Neutrophil (primary cell): ENCODE results near the gene SEPHS1.
"Not testable (repeated sequence)": the region's sequence is repeated elsewhere in the genome, so short reads cannot be mapped to it uniquely, and the experiment has no call there.

ENCODE experiments used
- H3K27ac ChIP-seq: fragments of 200-600 bp; sonication (generic); 2 replicates; pipeline ENCODE4 v1.5.1; 2016; ENCODE audit warnings: mild to moderate bottlenecking, moderate library complexity
- H3K27me3 ChIP-seq: fragments of 200-600 bp; sonication (generic); 2 replicates; pipeline ENCODE4 v1.6.0; 2016; ENCODE audit warnings: mild to moderate bottlenecking
- H3K36me3 ChIP-seq: fragments of 200-600 bp; sonication (generic); 2 replicates; pipeline ENCODE4 v1.5.1; 2017
- H3K4me1 ChIP-seq, 2 experiments: fragments of 200-600 bp in 1 of 2; sonication (generic) in 1 of 2; 1 replicate in 1 of 2; 2 replicates in 1 of 2; pipeline versions ENCODE4 v1.5.1 to v1.6.1; 2013 to 2016; ENCODE audit warnings: low read depth in 1 of 2, low read length in 1 of 2, mild to moderate bottlenecking in 1 of 2, moderate library complexity in 1 of 2; ENCODE audit not compliant: control insufficient read depth in 1 of 2, insufficient read depth in 1 of 2
- H3K4me3 ChIP-seq, 2 experiments: fragments of 200-600 bp in 1 of 2; sonication (generic) in 1 of 2; 1 replicate in 1 of 2; 2 replicates in 1 of 2; pipeline ENCODE4 v1.5.1; 2013 to 2016; ENCODE audit warnings: low read depth in 1 of 2, low read length in 1 of 2, mild to moderate bottlenecking in 1 of 2, moderate library complexity in 1 of 2
- H3K9me3 ChIP-seq: fragments of 200-600 bp; sonication (generic); 2 replicates; pipeline ENCODE4 v1.5.1; 2016
- CTCF ChIP-seq: fragments of 200-600 bp; sonication (generic); IDR thresholded peaks from 2 replicates; pipeline ENCODE4 v1.5.1; 2016; ENCODE audit warnings: antibody characterized with exemption

Gene SEPHS1

GRCh38 chr10:13294784-13295183 lies 53.3 kb downstream of the SEPHS1 start:
- Histone ChIP-seq H3K27ac (no peak overlapping the region), H3K4me1 (peaks cover 5 to 6% of the 10 kb centered on the region in 2 experiments), H3K36me3 (no peaks in the 10 kb centered on the region), H3K4me3 (no peak overlapping the region), H3K9me3 (no peaks in the 10 kb centered on the region), H3K27me3 (peaks cover 10% of the 10 kb centered on the region)
- no peak for TF ChIP-seq CTCF

- Histone ChIP-seq H3K27me3 (no peaks in the 10 kb centered on the region), H3K27ac (no peak overlapping the region), H3K4me1 (no peaks in the 10 kb centered on the region), H3K36me3 (no peaks in the 10 kb centered on the region), H3K4me3 (no peak overlapping the region), H3K9me3 (no peaks in the 10 kb centered on the region)
- no peak for TF ChIP-seq CTCF
Observed at GRCh38 chr10:13291821-13292773, 56.0 kb downstream of the SEPHS1 start.

- no peak overlapping the region for H3K27ac ChIP-seq
- no peak overlapping the region for H3K4me3 ChIP-seq
- no peaks in the 10 kb centered on the region for H3K27me3 ChIP-seq
- no peaks in the 10 kb centered on the region for H3K4me1 ChIP-seq
- H3K36me3 ChIP-seq, result no peaks in the 10 kb centered on the region
- H3K9me3 ChIP-seq, result no peaks in the 10 kb centered on the region
- no peak for TF ChIP-seq CTCF
Observed at GRCh38 chr10:13291061-13291460, 57.0 kb downstream of the SEPHS1 start.

- no peak for TF ChIP-seq CTCF
- H3K4me3 ChIP-seq, result no peak overlapping the region
- no peaks in the 10 kb centered on the region for H3K9me3 ChIP-seq
- no peaks in the 10 kb centered on the region for H3K36me3 ChIP-seq
- H3K4me1 ChIP-seq, result no peaks in the 10 kb centered on the region
- H3K27ac ChIP-seq, result no peak overlapping the region
- H3K27me3 ChIP-seq, result no peaks in the 10 kb centered on the region
Observed at GRCh38 chr10:13284050-13284449, 64.0 kb downstream of the SEPHS1 start.

GRCh38 chr10:13282348-13282747 lies 65.7 kb downstream of the SEPHS1 start:
- not testable (repeated sequence) for H3K4me1 ChIP-seq

GRCh38 chr10:13276749-13277365 lies 71.2 kb downstream of the SEPHS1 start:
- Histone ChIP-seq H3K9me3 (no peaks in the 10 kb centered on the region), H3K4me1 (no peaks in the 10 kb centered on the region), H3K4me3 (no peak overlapping the region), H3K27me3 (no peaks in the 10 kb centered on the region), H3K27ac (no peak overlapping the region), H3K36me3 (no peaks in the 10 kb centered on the region)
- TF ChIP-seq CTCF, result no peak

More at GRCh38 chr10:13282348-13282747, 65.7 kb downstream of the SEPHS1 start:
- not testable (repeated sequence) for H3K27me3 ChIP-seq, H3K9me3 ChIP-seq, H3K4me3 ChIP-seq, H3K27ac ChIP-seq, H3K36me3 ChIP-seq

- H3K9me3 ChIP-seq, H3K27ac ChIP-seq, H3K27me3 ChIP-seq, H3K36me3 ChIP-seq, H3K4me1 ChIP-seq, H3K4me3 ChIP-seq: not testable (repeated sequence)
Observed at GRCh38 chr10:13276146-13276545, 71.9 kb downstream of the SEPHS1 start.
